Transverse colon (tissue), 4 donors: Measurements from ENCODE around the gene NPIPB12. TPM values are rescaled to one million over a fixed set of nuclear protein-coding genes. Genes with fewer than 3 reads are reported as not detected.
"Not testable (repeated sequence)": the region's sequence is repeated elsewhere in the genome, so short reads cannot be mapped to it uniquely, and the experiment has no call there.

Experiments
- DNase-seq: peaks from one replicate; pipeline ENCODE4 v3.0.0-alpha.2; 2019
- H3K27ac ChIP-seq, 4 donors: fragments of 200-600 bp; sonication (generic); 2 replicates each; pipeline ENCODE4 v1.5.1; 2016 to 2018; ENCODE audit warnings: inconsistent platforms in 4 of 4
- H3K27me3 ChIP-seq: fragments of 200-600 bp; sonication (generic); 2 replicates; pipeline ENCODE4 v1.5.1; 2017; ENCODE audit warnings: inconsistent platforms
- H3K36me3 ChIP-seq, 4 donors: fragments of 200-600 bp; sonication (generic); 2 replicates each; pipeline ENCODE4 v1.5.1; 2017 to 2019; ENCODE audit warnings: inconsistent platforms in 4 of 4
- H3K4me1 ChIP-seq, 4 donors: fragments of 200-600 bp; sonication (generic); 2 replicates each; pipeline ENCODE4 v1.5.1; 2017 to 2020; ENCODE audit warnings: inconsistent platforms in 4 of 4
- H3K4me3 ChIP-seq, 4 donors: fragments of 200-600 bp; sonication (generic); 1 replicate in 1 of 4; 2 replicates in 3 of 4; pipeline versions ENCODE4 v1.5.1 to v1.6.1; 2017 to 2019; ENCODE audit warnings: inconsistent platforms in 4 of 4
- H3K9me3 ChIP-seq, 2 donors: fragments of 200-600 bp; sonication (generic); 2 replicates each; pipeline ENCODE4 v1.5.1; 2017 to 2019; ENCODE audit warnings: inconsistent platforms in 2 of 2
- WGBS, 2 donors: methylation state at CpG; one replicate each; pipeline ENCODE4 v1.1.5; 2018; ENCODE audit warnings: low coverage in 1 of 2; 5-methylcytosine and 5-hydroxymethylcytosine counted together
- in situ Hi-C, 4 donors: fragments of 200-750 bp; cut with MboI; loops; one replicate each; pipeline versions ENCODE4 v1.15.0 to v1.15.1; 2017; ENCODE audit warnings: low sequenced_read_pairs in 3 of 4, low pct_ligation_motif_present in 1 of 4, low pct_unique_long_range_greater_than_20kb in 1 of 4
- intact Hi-C: fragments of 100-400 bp; cut with DNase I; formaldehyde crosslinking; loops from one replicate; pipeline ENCODE4 v1.15.1; 2023; ENCODE audit warnings: low total_unique reads
- small RNA-seq, 4 donors: library from RNA; depleted of rRNA; stranded (forward); fragments of <200 nt; gene quantifications; one replicate each; pipeline ENCODE3, GENCODE V24; 2016
- total RNA-seq, 4 donors: library from RNA; depleted of rRNA; stranded (reverse); fragments of >200 nt; gene quantifications; one replicate each; pipeline ENCODE4 v1.1.0, GENCODE V29; 2016

Gene NPIPB12
- total RNA-seq, 4 donors from 2014 or later: 85.2 to 411 (median 186) TPM

GRCh38 chr16:29457660-29458059 lies 48.5 kb downstream of the NPIPB12 start:
- intact Hi-C loops, DNase-seq, H3K27me3 ChIP-seq, H3K27ac ChIP-seq, H3K4me3 ChIP-seq, in situ Hi-C loops, H3K9me3 ChIP-seq, H3K4me1 ChIP-seq, H3K36me3 ChIP-seq: not testable (repeated sequence)
- no CpG with 5 or more reads among the region's 2 CpGs for WGBS, 2 donors

GRCh38 chr16:29454828-29455227 lies 51.4 kb downstream of the NPIPB12 start:
- in situ Hi-C loops, H3K9me3 ChIP-seq, H3K27ac ChIP-seq, intact Hi-C loops, H3K36me3 ChIP-seq, H3K4me3 ChIP-seq, H3K4me1 ChIP-seq, H3K27me3 ChIP-seq, DNase-seq: not testable (repeated sequence)
- no CpG with 5 or more reads among the region's 29 CpGs for WGBS, 2 donors

GRCh38 chr16:29454269-29454668 lies 51.9 kb downstream of the NPIPB12 start, which contains the start of the genes BOLA2 and SLX1B:
Gene BOLA2, minus strand, starts transcription at chr16:29454351. Its CDS starts 98 bp downstream, at chr16:29454253.
Gene SLX1B, plus strand, starts transcription at chr16:29454533.
- WGBS, 2 donors: no CpG with 5 or more reads among the region's 33 CpGs
- H3K27me3 ChIP-seq, H3K27ac ChIP-seq, H3K4me3 ChIP-seq, H3K4me1 ChIP-seq, in situ Hi-C loops, H3K9me3 ChIP-seq, H3K36me3 ChIP-seq, intact Hi-C loops, DNase-seq: not testable (repeated sequence)

- H3K36me3 ChIP-seq, H3K9me3 ChIP-seq, H3K4me1 ChIP-seq, DNase-seq, H3K27me3 ChIP-seq, in situ Hi-C loops, H3K27ac ChIP-seq, intact Hi-C loops, H3K4me3 ChIP-seq: not testable (repeated sequence)
- WGBS, 2 donors: no CpG with 5 or more reads among the region's 21 CpGs
Measured at GRCh38 chr16:29453754-29454153, 52.5 kb downstream of the NPIPB12 start.

Small RNA genes within 50 kb of the gene (small RNA-seq; reads per million reads assigned to genes)
- gene AC133555.2: 0 reads per million in 4 donors

Other genes with a start within 250 kb of the NPIPB12 start
- 10 to 100 TPM in 1 of 4 donors, 1 to 10 TPM in 2, under 1 TPM in 1; 0.75 to 16.7 (median 4.0) TPM for gene NPIPB11, start 99.7 kb downstream of the NPIPB12 start, total RNA-seq
- 10 to 100 TPM in 3 of 4 donors, 1 to 10 TPM in 1; 7.4 to 28.9 (median 21.9) TPM for gene BOLA2, start 52.1 kb downstream of the NPIPB12 start, total RNA-seq
- gene SLX1B, start 51.9 kb downstream of the NPIPB12 start, total RNA-seq: 10 to 100 TPM in 2 of 4 donors, 1 to 10 TPM in 1, not detected in 1; 3.4 to 34.0 (median 15.1) TPM
- gene SULT1A4, start 46.5 kb downstream of the NPIPB12 start, total RNA-seq: 10 to 100 TPM in 2 of 4 donors, not detected in 2; 40.2 to 74.5 TPM
- gene SPN, start 156.8 kb upstream of the NPIPB12 start, total RNA-seq: 1 to 10 TPM in 2 of 4 donors, under 1 TPM in 2; 0.20 to 3.7 (median 1.1) TPM
- 10 to 100 TPM; 14.3 to 65.8 (median 26.3) TPM for gene QPRT, start 172.8 kb upstream of the NPIPB12 start, total RNA-seq
- 1 to 10 TPM in 3 of 4 donors, not detected in 1; 3.0 to 8.2 (median 3.8) TPM for gene C16orf54, start 239.6 kb upstream of the NPIPB12 start, total RNA-seq